Measurements from ENCODE around the gene SPATA2L.
A peak's percentile ranks its signal among the peaks of the same experiment; 100 is the strongest.
"Not testable (repeated sequence)": the region's sequence is repeated elsewhere in the genome, so short reads cannot be mapped to it uniquely, and the experiment has no call there.

Gene SPATA2L

GRCh38 chr16:89706518-89707260 lies 5.2 kb upstream of the SPATA2L start:
- no peak for DNase-seq

- DNase-seq, result no peak
Measured at GRCh38 chr16:89705006-89705405, 3.5 kb upstream of the SPATA2L start.

GRCh38 chr16:89704281-89704680 lies 2.8 kb upstream of the SPATA2L start:
- DNase-seq, result no peak

GRCh38 chr16:89700649-89701424 lies 668 bp downstream of the SPATA2L start:
- peak in 2 of 4 experiments; percentile 52 to 59 for DNase-seq

- DNase-seq, result peak; percentile 87 to 94 (median 92)
Measured at GRCh38 chr16:89700100-89700648, 1.3 kb downstream of the SPATA2L start.

GRCh38 chr16:89699629-89700099 lies 1.8 kb downstream of the SPATA2L start:
- not testable (repeated sequence) for DNase-seq

GRCh38 chr16:89698717-89699116 lies 2.8 kb downstream of the SPATA2L start:
- not testable (repeated sequence) for DNase-seq

- no peak for DNase-seq
Measured at GRCh38 chr16:89697616-89698331, 3.7 kb downstream of the SPATA2L start.

- no peak for DNase-seq
Measured at GRCh38 chr16:89697161-89697615, 4.3 kb downstream of the SPATA2L start.

GRCh38 chr16:89696670-89697128 lies 4.8 kb downstream of the SPATA2L start:
- no peak for DNase-seq

GRCh38 chr16:89695875-89696669 lies 5.4 kb downstream of the SPATA2L start:
- no peak for DNase-seq

GRCh38 chr16:89695086-89695874 lies 6.2 kb downstream of the SPATA2L start:
- DNase-seq, result no peak

GRCh38 chr16:89694784-89695085 lies 6.8 kb downstream of the SPATA2L start:
- DNase-seq, result not testable (repeated sequence)

GRCh38 chr16:89693931-89694783 lies 7.3 kb downstream of the SPATA2L start:
- DNase-seq, result no peak

- no peak for DNase-seq
Measured at GRCh38 chr16:89693289-89693731, 8.2 kb downstream of the SPATA2L start.

GRCh38 chr16:89691986-89692569 lies 9.4 kb downstream of the SPATA2L start:
- no peak for DNase-seq

GRCh38 chr16:89691231-89691985 lies 10.1 kb downstream of the SPATA2L start:
- DNase-seq, result no peak

GRCh38 chr16:89690392-89690901 lies 11.1 kb downstream of the SPATA2L start:
- DNase-seq, result no peak

GRCh38 chr16:89689621-89690020 lies 11.9 kb downstream of the SPATA2L start:
- not testable (repeated sequence) for DNase-seq
